WTC11 (cell line): ENCODE data around the gene METTL22. TPM values are rescaled to one million over a fixed set of nuclear protein-coding genes. Genes with fewer than 3 reads are reported as not detected.

ENCODE experiments used
- ATAC-seq: fragments of 200-7000 bp; cut with Tn5 transposase; 2 replicates; pipeline ENCODE4 v1.10.0; 2021; ENCODE audit warnings: mild to moderate bottlenecking, moderate library complexity
- CTCF ChIA-PET: fragments of 300-600 bp; sonication (Branson Sonifier 250); formaldehyde crosslinking; loops from one replicate; lab custom pipeline; 2021; ENCODE audit warnings: antibody characterized with exemption; lab: Charles Lee
- POLR2A ChIA-PET: fragments of 350-600 bp; sonication (Branson Sonifier 250); formaldehyde crosslinking; loops from one replicate; lab custom pipeline; 2021; ENCODE audit warnings: antibody characterized with exemption; lab: Charles Lee
- DNase-seq: peaks from one replicate; pipeline ENCODE4 v3.0.0; 2021; ENCODE audit warnings: low spot score
- H3K27ac Mint-ChIP-seq: 2 replicates; pipeline ENCODE4 v1.8.0; 2021; ENCODE audit warnings: mixed read lengths
- H3K27me3 Mint-ChIP-seq: 2 replicates; pipeline ENCODE4 v1.8.0; 2021; ENCODE audit warnings: low read depth, mild to moderate bottlenecking, moderate library complexity, mixed read lengths
- H3K36me3 Mint-ChIP-seq: 2 replicates; pipeline ENCODE4 v1.8.0; 2021; ENCODE audit warnings: mixed read lengths
- H3K4me1 Mint-ChIP-seq: 2 replicates; pipeline ENCODE4 v1.8.0; 2022; ENCODE audit warnings: mixed read lengths
- H3K4me3 Mint-ChIP-seq: 2 replicates; pipeline ENCODE4 v1.8.0; 2021; ENCODE audit warnings: mild to moderate bottlenecking, moderate library complexity, mixed read lengths
- H3K9me3 Mint-ChIP-seq: 2 replicates; pipeline ENCODE4 v1.8.0; 2021; ENCODE audit warnings: mixed read lengths
- CREB1 ChIP-seq: sonication (generic); formaldehyde crosslinking; IDR thresholded peaks from 2 replicates; pipeline ENCODE4 v1.8.0; 2023; ENCODE audit warnings: mild to moderate bottlenecking, missing genetic modification reagents
- FOXJ3 ChIP-seq: sonication (generic); formaldehyde crosslinking; IDR thresholded peaks from 2 replicates; pipeline ENCODE4 v1.9.0; 2021; ENCODE audit warnings: missing genetic modification reagents, mild to moderate bottlenecking, borderline replicate concordance
- GABPB1 ChIP-seq: sonication (generic); formaldehyde crosslinking; IDR thresholded peaks from 2 replicates; pipeline ENCODE4 v1.8.1; 2023; ENCODE audit warnings: mild to moderate bottlenecking, missing genetic modification reagents
- JAZF1 ChIP-seq: fragments of 250-450 bp; sonication (Bioruptor Pico); IDR thresholded peaks from 2 replicates; pipeline ENCODE4 v1.9.0; 2021; ENCODE audit warnings: moderate library complexity, mild to moderate bottlenecking, inconsistent platforms
- JUN ChIP-seq: sonication (generic); formaldehyde crosslinking; IDR thresholded peaks from 2 replicates; pipeline ENCODE4 v1.8.0; 2023; ENCODE audit warnings: mild to moderate bottlenecking, missing genetic modification reagents
- MXD4 ChIP-seq: fragments of 250-450 bp; sonication (Bioruptor Pico); IDR thresholded peaks from 2 replicates; pipeline ENCODE4 v1.8.0; 2021; ENCODE audit warnings: mild to moderate bottlenecking, moderate library complexity, borderline replicate concordance
- MYBL2 ChIP-seq: sonication (generic); formaldehyde crosslinking; IDR thresholded peaks from 2 replicates; pipeline ENCODE4 v1.8.1; 2023; ENCODE audit warnings: mild to moderate bottlenecking, moderate library complexity, missing genetic modification reagents
- NR2C2 ChIP-seq: sonication (generic); formaldehyde crosslinking; IDR thresholded peaks from 2 replicates; pipeline ENCODE4 v1.8.0; 2022; ENCODE audit warnings: mild to moderate bottlenecking, missing genetic modification reagents
- OVOL2 ChIP-seq: fragments of 250-450 bp; sonication (Bioruptor Pico); IDR thresholded peaks from 2 replicates; pipeline ENCODE4 v1.9.0; 2021; ENCODE audit warnings: mild to moderate bottlenecking, borderline replicate concordance
- PRRX2 ChIP-seq: fragments of 250-450 bp; sonication (Bioruptor Pico); IDR thresholded peaks from 2 replicates; pipeline ENCODE4 v1.8.0; 2021; ENCODE audit warnings: mild to moderate bottlenecking
- SMAD4 ChIP-seq: sonication (generic); formaldehyde crosslinking; IDR thresholded peaks from 2 replicates; pipeline ENCODE4 v1.8.0; 2022; ENCODE audit warnings: mild to moderate bottlenecking, missing genetic modification reagents
- TCF7 ChIP-seq: sonication (generic); formaldehyde crosslinking; IDR thresholded peaks from 2 replicates; pipeline ENCODE4 v1.8.0; 2022; ENCODE audit warnings: mild to moderate bottlenecking, low read depth, missing genetic modification reagents, moderate library complexity
- TEAD4 ChIP-seq: sonication (generic); formaldehyde crosslinking; IDR thresholded peaks from 2 replicates; pipeline ENCODE4 v1.8.0; 2022; ENCODE audit warnings: mild to moderate bottlenecking, missing genetic modification reagents
- TP53 ChIP-seq: sonication (generic); formaldehyde crosslinking; IDR thresholded peaks from 2 replicates; pipeline ENCODE4 v1.8.1; 2023; ENCODE audit warnings: mild to moderate bottlenecking, missing genetic modification reagents
- ZNF138 ChIP-seq: sonication (generic); formaldehyde crosslinking; conservative IDR thresholded peaks from 2 replicates; pipeline ENCODE4 v1.8.1; 2022; ENCODE audit warnings: mild to moderate bottlenecking, moderate library complexity, missing genetic modification reagents
- ZNF232 ChIP-seq: sonication (generic); formaldehyde crosslinking; IDR thresholded peaks from 2 replicates; pipeline ENCODE4 v1.8.0; 2022; ENCODE audit warnings: mild to moderate bottlenecking, missing genetic modification reagents
- ZNF317 ChIP-seq: sonication (generic); formaldehyde crosslinking; IDR thresholded peaks from 2 replicates; pipeline ENCODE4 v1.8.1; 2023; ENCODE audit warnings: low read depth, mild to moderate bottlenecking, moderate library complexity, missing genetic modification reagents, borderline replicate concordance
- ZNF416 ChIP-seq: fragments of 250-450 bp; sonication (Bioruptor Pico); IDR thresholded peaks from 2 replicates; pipeline ENCODE4 v1.9.0; 2021; ENCODE audit warnings: mild to moderate bottlenecking, inconsistent platforms
- ZNF671 ChIP-seq: fragments of 250-450 bp; sonication (Bioruptor Pico); IDR thresholded peaks from 2 replicates; pipeline ENCODE4 v1.8.0; 2021; ENCODE audit warnings: mild to moderate bottlenecking
- total RNA-seq: library from RNA; stranded (reverse); gene quantifications from 3 replicates; pipeline ENCODE4 v1.2.3, GENCODE V29; 2021
- TF ChIP-seq, protein P1 (sequence below): fragments of 200-600 bp; IDR thresholded peaks from 2 replicates; pipeline ENCODE4 v1.8.0; 2022; ENCODE audit warnings: antibody characterized with exemption
- TF ChIP-seq, protein P2 (sequence below): sonication (generic); formaldehyde crosslinking; IDR thresholded peaks from 2 replicates; pipeline ENCODE4 v1.8.0; 2022; ENCODE audit warnings: missing genetic modification reagents
- TF ChIP-seq, protein P3 (sequence below): fragments of 250-450 bp; sonication (Bioruptor Pico); IDR thresholded peaks from 2 replicates; pipeline ENCODE4 v2.1.2; 2022; ENCODE audit warnings: mild to moderate bottlenecking, moderate library complexity
- TF ChIP-seq, protein P4 (sequence below): sonication (generic); formaldehyde crosslinking; IDR thresholded peaks from 2 replicates; pipeline ENCODE4 v1.8.1; 2023; ENCODE audit warnings: mild to moderate bottlenecking, missing genetic modification reagents, moderate library complexity
- TF ChIP-seq, protein P5 (sequence below): sonication (generic); formaldehyde crosslinking; conservative IDR thresholded peaks from 2 replicates; pipeline ENCODE4 v1.8.1; 2023; ENCODE audit warnings: mild to moderate bottlenecking, low read depth, missing genetic modification reagents, moderate library complexity
- TF ChIP-seq, protein P6 (sequence below): sonication (generic); formaldehyde crosslinking; IDR thresholded peaks from 2 replicates; pipeline ENCODE4 v1.8.1; 2022; ENCODE audit warnings: low read depth, missing genetic modification reagents, borderline replicate concordance

METTL22 gene
- total RNA-seq, 1 experiment from 2014 or later, result 82.0 TPM

DNA sequence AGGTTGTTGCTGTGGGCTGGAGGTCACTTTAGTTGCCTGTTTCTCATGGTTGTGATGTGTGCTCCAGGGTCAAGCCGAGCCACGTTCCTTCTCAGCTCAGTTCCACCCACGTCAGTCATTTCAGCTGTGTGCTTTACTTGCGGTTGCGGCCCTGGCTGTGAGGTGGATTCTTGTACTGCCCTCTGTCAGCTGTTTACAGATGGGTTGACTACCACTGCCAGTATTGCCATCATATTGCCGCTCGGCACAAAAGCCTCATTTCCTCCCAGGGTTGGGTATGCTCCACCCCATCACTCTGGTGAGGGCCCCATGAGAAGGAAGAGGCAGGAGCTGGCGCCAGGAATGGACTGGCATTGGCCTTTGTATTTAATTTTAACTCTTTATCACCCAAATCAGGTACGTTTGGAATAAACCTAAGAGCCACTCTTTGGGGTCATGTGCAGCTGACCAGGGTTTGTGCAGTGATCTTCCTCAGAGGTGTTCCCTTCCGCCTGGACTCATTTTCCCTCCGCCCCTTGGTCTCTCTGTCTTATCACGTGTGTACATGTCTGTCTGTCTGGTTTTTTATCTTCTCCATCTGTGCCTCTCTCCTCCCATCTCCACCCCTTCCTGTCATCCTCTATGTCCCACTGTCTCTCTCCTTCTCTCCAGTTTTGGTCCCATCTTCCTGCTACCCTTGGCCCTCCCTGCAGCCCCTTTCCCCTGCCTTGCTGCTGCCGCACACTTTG, 25.0 kb downstream of the METTL22 start (continued):
- TF ChIP-seq, protein P1, sequence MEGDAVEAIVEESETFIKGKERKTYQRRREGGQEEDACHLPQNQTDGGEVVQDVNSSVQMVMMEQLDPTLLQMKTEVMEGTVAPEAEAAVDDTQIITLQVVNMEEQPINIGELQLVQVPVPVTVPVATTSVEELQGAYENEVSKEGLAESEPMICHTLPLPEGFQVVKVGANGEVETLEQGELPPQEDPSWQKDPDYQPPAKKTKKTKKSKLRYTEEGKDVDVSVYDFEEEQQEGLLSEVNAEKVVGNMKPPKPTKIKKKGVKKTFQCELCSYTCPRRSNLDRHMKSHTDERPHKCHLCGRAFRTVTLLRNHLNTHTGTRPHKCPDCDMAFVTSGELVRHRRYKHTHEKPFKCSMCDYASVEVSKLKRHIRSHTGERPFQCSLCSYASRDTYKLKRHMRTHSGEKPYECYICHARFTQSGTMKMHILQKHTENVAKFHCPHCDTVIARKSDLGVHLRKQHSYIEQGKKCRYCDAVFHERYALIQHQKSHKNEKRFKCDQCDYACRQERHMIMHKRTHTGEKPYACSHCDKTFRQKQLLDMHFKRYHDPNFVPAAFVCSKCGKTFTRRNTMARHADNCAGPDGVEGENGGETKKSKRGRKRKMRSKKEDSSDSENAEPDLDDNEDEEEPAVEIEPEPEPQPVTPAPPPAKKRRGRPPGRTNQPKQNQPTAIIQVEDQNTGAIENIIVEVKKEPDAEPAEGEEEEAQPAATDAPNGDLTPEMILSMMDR, result no peak
- TF ChIP-seq PRRX2 (no peak), GABPB1 (CRISPR knock-in tag) (no peak), OVOL2 (no peak), TCF7 (CRISPR knock-in tag) (no peak), ZNF671 (CRISPR knock-in tag) (no peak), NR2C2 (CRISPR knock-in tag) (no peak)

DNA sequence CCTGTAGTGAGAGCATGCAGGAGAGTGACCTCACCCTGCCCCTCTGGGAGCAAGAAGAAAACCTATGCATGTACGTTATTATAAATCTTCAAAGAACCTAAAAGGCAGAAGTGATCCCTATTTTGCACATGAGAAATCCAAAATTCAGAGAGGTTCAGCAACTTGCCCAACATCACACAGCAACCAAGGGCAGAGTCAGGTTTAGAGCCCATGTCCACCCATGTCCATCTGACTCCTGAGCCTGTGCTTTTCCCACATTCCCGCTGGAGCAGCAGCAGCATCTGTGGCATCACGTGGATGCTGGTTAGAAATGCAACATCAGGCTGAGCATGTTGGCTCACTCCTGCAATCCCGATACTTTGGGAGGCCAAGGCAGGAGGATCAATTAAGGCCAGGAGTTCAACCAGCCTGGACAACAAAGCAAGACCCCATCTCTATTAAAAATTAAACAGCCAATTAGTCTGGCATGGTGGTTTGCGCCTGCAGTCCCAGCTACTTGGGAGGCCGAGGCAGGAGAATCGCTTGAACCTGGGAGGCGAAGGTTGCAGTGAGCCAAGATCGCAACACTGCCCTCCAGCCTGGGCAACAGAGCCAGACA, 26.3 kb downstream of the METTL22 start:
- H3K36me3 Mint-ChIP-seq, result peaks cover 54% of the 10 kb centered on the region
- ATAC-seq (no peak), DNase-seq (no peak)
- CTCF ChIA-PET, result no interaction called here
- peaks cover 5% of the 10 kb centered on the region; the same call in 1 of the 2 replicates for H3K4me1 Mint-ChIP-seq
- POLR2A ChIA-PET, result no interaction called here
- no peak overlapping the region for H3K27ac Mint-ChIP-seq
- no peak overlapping the region for H3K4me3 Mint-ChIP-seq
- H3K27me3 Mint-ChIP-seq, result no peaks in the 10 kb centered on the region
- H3K9me3 Mint-ChIP-seq, result no peaks in the 10 kb centered on the region
- TF ChIP-seq, protein P2, sequence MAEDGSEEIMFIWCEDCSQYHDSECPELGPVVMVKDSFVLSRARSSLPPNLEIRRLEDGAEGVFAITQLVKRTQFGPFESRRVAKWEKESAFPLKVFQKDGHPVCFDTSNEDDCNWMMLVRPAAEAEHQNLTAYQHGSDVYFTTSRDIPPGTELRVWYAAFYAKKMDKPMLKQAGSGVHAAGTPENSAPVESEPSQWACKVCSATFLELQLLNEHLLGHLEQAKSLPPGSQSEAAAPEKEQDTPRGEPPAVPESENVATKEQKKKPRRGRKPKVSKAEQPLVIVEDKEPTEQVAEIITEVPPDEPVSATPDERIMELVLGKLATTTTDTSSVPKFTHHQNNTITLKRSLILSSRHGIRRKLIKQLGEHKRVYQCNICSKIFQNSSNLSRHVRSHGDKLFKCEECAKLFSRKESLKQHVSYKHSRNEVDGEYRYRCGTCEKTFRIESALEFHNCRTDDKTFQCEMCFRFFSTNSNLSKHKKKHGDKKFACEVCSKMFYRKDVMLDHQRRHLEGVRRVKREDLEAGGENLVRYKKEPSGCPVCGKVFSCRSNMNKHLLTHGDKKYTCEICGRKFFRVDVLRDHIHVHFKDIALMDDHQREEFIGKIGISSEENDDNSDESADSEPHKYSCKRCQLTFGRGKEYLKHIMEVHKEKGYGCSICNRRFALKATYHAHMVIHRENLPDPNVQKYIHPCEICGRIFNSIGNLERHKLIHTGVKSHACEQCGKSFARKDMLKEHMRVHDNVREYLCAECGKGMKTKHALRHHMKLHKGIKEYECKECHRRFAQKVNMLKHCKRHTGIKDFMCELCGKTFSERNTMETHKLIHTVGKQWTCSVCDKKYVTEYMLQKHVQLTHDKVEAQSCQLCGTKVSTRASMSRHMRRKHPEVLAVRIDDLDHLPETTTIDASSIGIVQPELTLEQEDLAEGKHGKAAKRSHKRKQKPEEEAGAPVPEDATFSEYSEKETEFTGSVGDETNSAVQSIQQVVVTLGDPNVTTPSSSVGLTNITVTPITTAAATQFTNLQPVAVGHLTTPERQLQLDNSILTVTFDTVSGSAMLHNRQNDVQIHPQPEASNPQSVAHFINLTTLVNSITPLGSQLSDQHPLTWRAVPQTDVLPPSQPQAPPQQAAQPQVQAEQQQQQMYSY, result no peak
- TF ChIP-seq MYBL2 (CRISPR knock-in tag) (no peak), MXD4 (no peak), TP53 (no peak), ZNF317 (no peak), JUN (no peak), CREB1 (no peak), SMAD4 (CRISPR knock-in tag) (no peak), ZNF671 (CRISPR knock-in tag) (no peak), TEAD4 (no peak), ZNF138 (no peak), ZNF232 (CRISPR knock-in tag) (no peak), FOXJ3 (CRISPR knock-in tag) (no peak), JAZF1 (CRISPR knock-in tag) (no peak), ZNF416 (no peak)
- TF ChIP-seq, protein P3, sequence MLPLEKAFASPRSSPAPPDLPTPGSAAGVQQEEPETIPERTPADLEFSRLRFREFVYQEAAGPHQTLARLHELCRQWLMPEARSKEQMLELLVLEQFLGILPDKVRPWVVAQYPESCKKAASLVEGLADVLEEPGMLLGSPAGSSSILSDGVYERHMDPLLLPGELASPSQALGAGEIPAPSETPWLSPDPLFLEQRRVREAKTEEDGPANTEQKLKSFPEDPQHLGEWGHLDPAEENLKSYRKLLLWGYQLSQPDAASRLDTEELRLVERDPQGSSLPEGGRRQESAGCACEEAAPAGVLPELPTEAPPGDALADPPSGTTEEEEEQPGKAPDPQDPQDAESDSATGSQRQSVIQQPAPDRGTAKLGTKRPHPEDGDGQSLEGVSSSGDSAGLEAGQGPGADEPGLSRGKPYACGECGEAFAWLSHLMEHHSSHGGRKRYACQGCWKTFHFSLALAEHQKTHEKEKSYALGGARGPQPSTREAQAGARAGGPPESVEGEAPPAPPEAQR, result no peak
- TF ChIP-seq, protein P4, sequence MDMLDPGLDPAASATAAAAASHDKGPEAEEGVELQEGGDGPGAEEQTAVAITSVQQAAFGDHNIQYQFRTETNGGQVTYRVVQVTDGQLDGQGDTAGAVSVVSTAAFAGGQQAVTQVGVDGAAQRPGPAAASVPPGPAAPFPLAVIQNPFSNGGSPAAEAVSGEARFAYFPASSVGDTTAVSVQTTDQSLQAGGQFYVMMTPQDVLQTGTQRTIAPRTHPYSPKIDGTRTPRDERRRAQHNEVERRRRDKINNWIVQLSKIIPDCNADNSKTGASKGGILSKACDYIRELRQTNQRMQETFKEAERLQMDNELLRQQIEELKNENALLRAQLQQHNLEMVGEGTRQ (CRISPR knock-in tag), result no peak
- TF ChIP-seq, protein P5, sequence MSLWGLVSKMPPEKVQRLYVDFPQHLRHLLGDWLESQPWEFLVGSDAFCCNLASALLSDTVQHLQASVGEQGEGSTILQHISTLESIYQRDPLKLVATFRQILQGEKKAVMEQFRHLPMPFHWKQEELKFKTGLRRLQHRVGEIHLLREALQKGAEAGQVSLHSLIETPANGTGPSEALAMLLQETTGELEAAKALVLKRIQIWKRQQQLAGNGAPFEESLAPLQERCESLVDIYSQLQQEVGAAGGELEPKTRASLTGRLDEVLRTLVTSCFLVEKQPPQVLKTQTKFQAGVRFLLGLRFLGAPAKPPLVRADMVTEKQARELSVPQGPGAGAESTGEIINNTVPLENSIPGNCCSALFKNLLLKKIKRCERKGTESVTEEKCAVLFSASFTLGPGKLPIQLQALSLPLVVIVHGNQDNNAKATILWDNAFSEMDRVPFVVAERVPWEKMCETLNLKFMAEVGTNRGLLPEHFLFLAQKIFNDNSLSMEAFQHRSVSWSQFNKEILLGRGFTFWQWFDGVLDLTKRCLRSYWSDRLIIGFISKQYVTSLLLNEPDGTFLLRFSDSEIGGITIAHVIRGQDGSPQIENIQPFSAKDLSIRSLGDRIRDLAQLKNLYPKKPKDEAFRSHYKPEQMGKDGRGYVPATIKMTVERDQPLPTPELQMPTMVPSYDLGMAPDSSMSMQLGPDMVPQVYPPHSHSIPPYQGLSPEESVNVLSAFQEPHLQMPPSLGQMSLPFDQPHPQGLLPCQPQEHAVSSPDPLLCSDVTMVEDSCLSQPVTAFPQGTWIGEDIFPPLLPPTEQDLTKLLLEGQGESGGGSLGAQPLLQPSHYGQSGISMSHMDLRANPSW (CRISPR knock-in tag), result no peak
- TF ChIP-seq, protein P6, sequence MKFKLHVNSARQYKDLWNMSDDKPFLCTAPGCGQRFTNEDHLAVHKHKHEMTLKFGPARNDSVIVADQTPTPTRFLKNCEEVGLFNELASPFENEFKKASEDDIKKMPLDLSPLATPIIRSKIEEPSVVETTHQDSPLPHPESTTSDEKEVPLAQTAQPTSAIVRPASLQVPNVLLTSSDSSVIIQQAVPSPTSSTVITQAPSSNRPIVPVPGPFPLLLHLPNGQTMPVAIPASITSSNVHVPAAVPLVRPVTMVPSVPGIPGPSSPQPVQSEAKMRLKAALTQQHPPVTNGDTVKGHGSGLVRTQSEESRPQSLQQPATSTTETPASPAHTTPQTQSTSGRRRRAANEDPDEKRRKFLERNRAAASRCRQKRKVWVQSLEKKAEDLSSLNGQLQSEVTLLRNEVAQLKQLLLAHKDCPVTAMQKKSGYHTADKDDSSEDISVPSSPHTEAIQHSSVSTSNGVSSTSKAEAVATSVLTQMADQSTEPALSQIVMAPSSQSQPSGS (CRISPR knock-in tag), result no peak
